HG03159 (cell line): ENCODE measurements around the gene ZNF738.

Source experiments
- ATAC-seq: cut with Tn5 transposase; IDR thresholded peaks from one replicate; pipeline ENCODE4 v1.9.1; 2021; ENCODE audit warnings: mild to moderate bottlenecking, moderate library complexity; ENCODE audit not compliant: unreplicated experiment

Gene ZNF738

GRCh38 chr19:21422244-21422643 lies 63.4 kb downstream of the ZNF738 start:
- no peak for ATAC-seq

GRCh38 chr19:21423057-21424041 lies 64.5 kb downstream of the ZNF738 start:
- no peak for ATAC-seq
